Natural killer cell (primary cell): ENCODE results near the gene FMN1. TPM values are rescaled to one million over a fixed set of nuclear protein-coding genes. Genes with fewer than 3 reads are reported as not detected.
A peak's percentile ranks its signal among the peaks of the same experiment; 100 is the strongest.

ENCODE experiments used
- ATAC-seq, 3 donors: fragments of 150-1000 bp in 2 of 3; fragments of 200-7000 bp in 1 of 3; cut with Tn5 transposase; 1 replicate in 1 of 3; 2 replicates in 2 of 3; pipeline ENCODE4 v1.10.0; 2021; ENCODE audit warnings: mild to moderate bottlenecking in 2 of 3, moderate library complexity in 2 of 3
- DNase-seq, 2 donors: peaks; one replicate each; pipeline versions ENCODE4 v3.0.0 to v3.0.0-alpha.2; 2013 to 2021; ENCODE audit warnings: mixed read lengths in 1 of 2
- H3K27ac ChIP-seq: one replicate; pipeline ENCODE4 v1.5.1; 2013; ENCODE audit warnings: mild to moderate bottlenecking, low read length
- H3K27me3 ChIP-seq: one replicate; pipeline ENCODE4 v1.6.1; 2013; ENCODE audit warnings: low read length; ENCODE audit not compliant: control insufficient read depth, insufficient read depth
- H3K36me3 ChIP-seq: one replicate; pipeline ENCODE4 v1.6.1; 2013; ENCODE audit warnings: low read length; ENCODE audit not compliant: control insufficient read depth, insufficient read depth
- H3K4me1 ChIP-seq: one replicate; pipeline ENCODE4 v1.6.1; 2013; ENCODE audit warnings: low read length; ENCODE audit not compliant: control insufficient read depth, insufficient read depth
- H3K4me3 ChIP-seq: one replicate; pipeline ENCODE4 v1.5.1; 2013; ENCODE audit warnings: low read length
- H3K9me3 ChIP-seq: one replicate; pipeline ENCODE4 v1.6.1; 2013; ENCODE audit warnings: low read length; ENCODE audit not compliant: control insufficient read depth, insufficient read depth
- H3K27ac Mint-ChIP-seq, 2 donors: one replicate each; pipeline ENCODE4 v1.8.0; 2022; ENCODE audit warnings: mild to moderate bottlenecking in 2 of 2, mixed read lengths in 2 of 2, moderate library complexity in 1 of 2
- H3K27me3 Mint-ChIP-seq, 2 donors: one replicate each; pipeline ENCODE4 v1.8.0; 2022; ENCODE audit warnings: low read depth in 2 of 2, mixed read lengths in 2 of 2
- H3K36me3 Mint-ChIP-seq: one replicate; pipeline ENCODE4 v1.8.0; 2022; ENCODE audit warnings: mixed read lengths
- H3K4me1 Mint-ChIP-seq, 2 donors: one replicate each; pipeline ENCODE4 v1.8.0; 2022; ENCODE audit warnings: mixed read lengths in 2 of 2
- H3K4me3 Mint-ChIP-seq: one replicate; pipeline ENCODE4 v1.8.0; 2022; ENCODE audit warnings: mild to moderate bottlenecking, moderate library complexity, mixed read lengths
- H3K9me3 Mint-ChIP-seq, 2 donors: one replicate each; pipeline ENCODE4 v1.8.0; 2022; ENCODE audit warnings: mixed read lengths in 2 of 2
- WGBS: methylation state at CpG from one replicate; pipeline ENCODE4 v1.1.7; 2013; ENCODE audit warnings: missing lambda C conversion rate; ENCODE audit not compliant: insufficient coverage; 5-methylcytosine and 5-hydroxymethylcytosine counted together
- intact Hi-C: fragments of 100-400 bp; cut with micrococcal nuclease; formaldehyde crosslinking; loops from one replicate; pipeline ENCODE4 v1.14.2; 2022
- total RNA-seq, 4 donors: library from RNA; stranded (reverse); fragments of 120-200 nt in 1 of 4; gene quantifications; one replicate each; pipeline versions ENCODE4 v1.2.3 to v1.2.4, GENCODE V29; 2013 to 2022
- TF ChIP-seq, protein P1 (sequence below): fragments of 200-600 bp; IDR thresholded peaks from one replicate; pipeline ENCODE4 v1.8.0; 2022; ENCODE audit warnings: antibody characterized with exemption

Gene FMN1
- total RNA-seq, 3 donors from 2014 or later (not counting 1 experiment from before 2014, with no cell fraction given), result 2.0 to 19.2 (median 2.2) TPM

DNA sequence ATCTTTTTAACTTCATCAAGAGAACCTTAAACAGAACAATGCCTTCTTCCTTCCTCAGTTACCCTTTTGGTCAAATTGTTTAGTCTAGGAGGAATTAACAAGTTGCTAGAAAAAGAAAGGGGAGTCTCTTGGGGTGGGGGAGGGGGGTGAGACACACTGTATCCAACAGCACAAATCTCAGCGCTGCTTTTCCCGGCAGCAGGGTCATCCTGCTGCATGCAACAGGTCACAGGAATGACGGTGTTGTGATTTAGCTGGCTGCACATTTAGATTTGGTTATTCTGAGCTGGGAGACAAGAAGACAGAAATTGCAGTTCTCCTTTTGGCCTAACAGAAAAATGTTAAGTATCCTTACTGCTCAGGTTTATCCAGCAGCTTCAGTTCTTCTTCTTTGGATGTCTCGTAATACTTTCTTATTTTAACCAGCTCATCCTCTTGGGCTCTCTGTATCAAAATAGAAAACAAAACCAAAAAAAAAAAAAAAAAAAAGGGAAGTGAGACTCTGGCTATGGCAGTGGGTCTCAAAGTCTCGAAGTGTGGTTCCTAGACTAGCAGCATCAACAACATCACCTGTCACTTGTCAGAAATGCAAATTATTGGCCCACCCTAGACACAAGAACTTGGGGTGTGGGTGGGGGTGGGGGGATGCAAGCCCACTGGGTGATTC lies 286.2 kb downstream of the FMN1 start:
- WGBS, result 32% methylated on average over 4 of the region's 5 CpGs
- H3K9me3 ChIP-seq, result no peaks in the 10 kb centered on the region
- Mint-ChIP-seq H3K36me3 (no peaks in the 10 kb centered on the region), H3K9me3 (no peaks in the 10 kb centered on the region), H3K27me3 (peaks cover 3 to 25% of the 10 kb centered on the region in 2 donors), H3K27ac (no peak overlapping the region), H3K4me3 (no peak overlapping the region), H3K4me1 (no peaks in the 10 kb centered on the region)
- no peak overlapping the region for H3K4me3 ChIP-seq
- H3K36me3 ChIP-seq, result no peaks in the 10 kb centered on the region
- intact Hi-C loops, result no loop called here
- ATAC-seq, result no peak
- DNase-seq, result no peak
- H3K27ac ChIP-seq, result no peak overlapping the region
- H3K27me3 ChIP-seq, result no peaks in the 10 kb centered on the region
- H3K4me1 ChIP-seq, result peaks cover 7% of the 10 kb centered on the region
- TF ChIP-seq, protein P1, sequence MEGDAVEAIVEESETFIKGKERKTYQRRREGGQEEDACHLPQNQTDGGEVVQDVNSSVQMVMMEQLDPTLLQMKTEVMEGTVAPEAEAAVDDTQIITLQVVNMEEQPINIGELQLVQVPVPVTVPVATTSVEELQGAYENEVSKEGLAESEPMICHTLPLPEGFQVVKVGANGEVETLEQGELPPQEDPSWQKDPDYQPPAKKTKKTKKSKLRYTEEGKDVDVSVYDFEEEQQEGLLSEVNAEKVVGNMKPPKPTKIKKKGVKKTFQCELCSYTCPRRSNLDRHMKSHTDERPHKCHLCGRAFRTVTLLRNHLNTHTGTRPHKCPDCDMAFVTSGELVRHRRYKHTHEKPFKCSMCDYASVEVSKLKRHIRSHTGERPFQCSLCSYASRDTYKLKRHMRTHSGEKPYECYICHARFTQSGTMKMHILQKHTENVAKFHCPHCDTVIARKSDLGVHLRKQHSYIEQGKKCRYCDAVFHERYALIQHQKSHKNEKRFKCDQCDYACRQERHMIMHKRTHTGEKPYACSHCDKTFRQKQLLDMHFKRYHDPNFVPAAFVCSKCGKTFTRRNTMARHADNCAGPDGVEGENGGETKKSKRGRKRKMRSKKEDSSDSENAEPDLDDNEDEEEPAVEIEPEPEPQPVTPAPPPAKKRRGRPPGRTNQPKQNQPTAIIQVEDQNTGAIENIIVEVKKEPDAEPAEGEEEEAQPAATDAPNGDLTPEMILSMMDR, result no peak

DNA sequence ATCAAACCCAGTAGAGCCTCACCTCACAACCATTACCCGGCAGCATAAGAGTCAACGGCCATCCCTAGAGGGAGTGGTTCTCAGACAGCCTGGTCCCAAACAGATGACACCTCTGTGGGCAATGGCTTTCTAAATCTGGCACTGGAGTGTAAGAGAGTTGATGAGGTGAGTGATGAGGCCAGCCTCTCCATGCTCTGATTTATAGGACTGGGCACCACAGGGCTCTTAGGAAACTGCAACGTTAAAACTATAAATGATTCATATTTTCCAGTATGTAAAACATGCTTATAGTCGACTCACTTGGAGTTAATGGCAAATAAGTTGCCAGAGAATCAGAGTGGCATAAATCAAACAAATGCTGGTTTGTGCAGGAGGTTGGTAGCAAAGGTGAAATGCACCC lies 289.0 kb downstream of the FMN1 start:
- peak in 1 of 3 donors; percentile 26 for ATAC-seq
- no peaks in the 10 kb centered on the region for H3K36me3 Mint-ChIP-seq

GRCh38 chr15:32904448-32904847 lies 290.1 kb downstream of the FMN1 start:
- no peak overlapping the region for H3K4me3 Mint-ChIP-seq
- Histone ChIP-seq H3K4me1 (peaks cover 7% of the 10 kb centered on the region), H3K9me3 (no peaks in the 10 kb centered on the region), H3K27me3 (no peaks in the 10 kb centered on the region), H3K4me3 (no peak overlapping the region), H3K36me3 (no peaks in the 10 kb centered on the region), H3K27ac (no peak overlapping the region)
- H3K36me3 Mint-ChIP-seq, result no peaks in the 10 kb centered on the region
- TF ChIP-seq, protein P1, result no peak
- no peak overlapping the region for H3K27ac Mint-ChIP-seq
- DNase-seq (no peak), ATAC-seq (no peak)
- 45% methylated on average over 2 of the region's 2 CpGs for WGBS
- intact Hi-C loops, result no loop called here
- H3K27me3 Mint-ChIP-seq, result peaks cover 6 to 25% of the 10 kb centered on the region in 2 donors
- no peaks in the 10 kb centered on the region for H3K9me3 Mint-ChIP-seq
- no peaks in the 10 kb centered on the region for H3K4me1 Mint-ChIP-seq

More for the DNA sequence above, 289.0 kb downstream of the FMN1 start:
- no peaks in the 10 kb centered on the region for H3K9me3 Mint-ChIP-seq
- intact Hi-C loops, result no loop called here
- no peak overlapping the region for H3K27ac ChIP-seq
- peaks cover 6 to 34% of the 10 kb centered on the region in 2 donors for H3K27me3 Mint-ChIP-seq
- no peaks in the 10 kb centered on the region for H3K27me3 ChIP-seq
- H3K27ac Mint-ChIP-seq, result no peak overlapping the region
- no peaks in the 10 kb centered on the region for H3K9me3 ChIP-seq
- H3K4me1 Mint-ChIP-seq, result no peaks in the 10 kb centered on the region
- peaks cover 7% of the 10 kb centered on the region for H3K4me1 ChIP-seq
- no peaks in the 10 kb centered on the region for H3K36me3 ChIP-seq
- no peak overlapping the region for H3K4me3 ChIP-seq
- TF ChIP-seq, protein P1, result no peak
- WGBS, result 86% methylated on average over 4 of the region's 4 CpGs
- no peak for DNase-seq
- no peak overlapping the region for H3K4me3 Mint-ChIP-seq
